GM21529 (cell line): ENCODE data around the gene PSMF1.

Experiments used
- ATAC-seq: cut with Tn5 transposase; IDR thresholded peaks from one replicate; pipeline ENCODE4 v1.9.1; 2021; ENCODE audit not compliant: unreplicated experiment

PSMF1 gene

GRCh38 chr20:1188347-1188746 is 69.9 kb downstream of the PSMF1 start:
- no peak for ATAC-seq

- ATAC-seq: no peak
These were observed 71.4 kb downstream of the PSMF1 start for GRCh38 chr20:1189827-1190226.

- ATAC-seq: no peak
These were observed 72.4 kb downstream of the PSMF1 start for GRCh38 chr20:1190847-1191246.

GRCh38 chr20:1191299-1191698 is 72.9 kb downstream of the PSMF1 start:
- ATAC-seq: no peak

- ATAC-seq: no peak
These were observed 76.8 kb downstream of the PSMF1 start for GRCh38 chr20:1195226-1195625.

- ATAC-seq: no peak
These were observed 78.2 kb downstream of the PSMF1 start for GRCh38 chr20:1196634-1197033.

GRCh38 chr20:1197801-1198200 is 79.4 kb downstream of the PSMF1 start:
- no peak for ATAC-seq

- no peak for ATAC-seq
These were observed 80.3 kb downstream of the PSMF1 start for GRCh38 chr20:1198751-1199150.

GRCh38 chr20:1199212-1199873 is 80.9 kb downstream of the PSMF1 start:
- ATAC-seq: no peak

GRCh38 chr20:1199964-1200363 is 81.6 kb downstream of the PSMF1 start:
- ATAC-seq: no peak

GRCh38 chr20:1202762-1203504 is 84.5 kb downstream of the PSMF1 start, which contains the start of gene C20orf202:
Gene C20orf202 (plus strand): TSS chr20:1203454. CDS start chr20:1203586, 132 bp downstream.
- ATAC-seq: no peak

- ATAC-seq: no peak
These were observed 85.2 kb downstream of the PSMF1 start for GRCh38 chr20:1203630-1204029.

GRCh38 chr20:1204113-1204512 is 85.7 kb downstream of the PSMF1 start:
- no peak for ATAC-seq

- no peak for ATAC-seq
These were observed 86.2 kb downstream of the PSMF1 start for GRCh38 chr20:1204576-1204975.

GRCh38 chr20:1205802-1206201 is 87.4 kb downstream of the PSMF1 start:
- no peak for ATAC-seq

GRCh38 chr20:1206366-1207148 is 88.2 kb downstream of the PSMF1 start:
- ATAC-seq: no peak

- ATAC-seq: no peak
These were observed 89.0 kb downstream of the PSMF1 start for GRCh38 chr20:1207293-1207878.

- ATAC-seq: no peak
These were observed 91.3 kb downstream of the PSMF1 start for GRCh38 chr20:1209447-1210387.

- ATAC-seq: no peak
These were observed 92.1 kb downstream of the PSMF1 start for GRCh38 chr20:1210501-1210900.

GRCh38 chr20:1212023-1212422 is 93.6 kb downstream of the PSMF1 start:
- no peak for ATAC-seq
